ENCODE measurements around the gene CELF2. TPM values are rescaled to one million over a fixed set of nuclear protein-coding genes. Genes with fewer than 3 reads are reported as not detected.

The CELF2 gene
- total RNA-seq, 4 donors from 2014 or later, result 30.0 to 56.6 (median 43.3) TPM

DNA sequence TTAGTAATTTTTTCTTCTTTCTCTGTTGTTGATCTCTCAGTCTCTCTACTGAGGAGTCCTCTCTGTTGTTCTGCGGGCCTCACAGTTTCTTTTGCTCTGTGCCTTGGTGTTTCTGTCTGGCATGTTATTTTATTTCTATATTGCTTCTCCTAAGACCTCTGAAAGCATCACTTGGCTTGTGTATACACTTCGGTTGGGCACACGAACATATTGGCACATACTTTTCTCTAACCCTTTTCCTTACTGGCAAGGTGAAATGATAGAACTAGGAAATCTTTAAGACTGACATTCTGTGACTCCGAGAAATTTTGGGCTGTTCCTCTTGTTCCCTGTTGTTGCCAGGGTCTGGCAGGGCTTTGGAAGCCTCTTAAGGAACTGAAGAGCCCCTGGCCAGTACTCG lies 148.9 kb downstream of the CELF2 start:
- DNase-seq (no peak), ATAC-seq (no peak)
- Histone ChIP-seq H3K27ac (peak overlapping the region in 3 of 4 donors; percentile 62 to 71 (median 69)), H3K27me3 (no peaks in the 10 kb centered on the region), H3K4me3 (peak overlapping the region in 3 of 4 donors; percentile 19 to 55 (median 45)), H3K9me3 (no peaks in the 10 kb centered on the region), H3K36me3 (no peaks in the 10 kb centered on the region), H3K4me1 (peaks cover 18 to 26% of the 10 kb centered on the region in 2 donors)
- in situ Hi-C loops (cut with MboI; ENCODE audit: low sequenced_read_pairs in 4 of 4) (no loop called here), intact Hi-C loops (cut with DNase I; ENCODE audit: low total_unique reads) (no loop called here)
- TF ChIP-seq, protein P1, sequence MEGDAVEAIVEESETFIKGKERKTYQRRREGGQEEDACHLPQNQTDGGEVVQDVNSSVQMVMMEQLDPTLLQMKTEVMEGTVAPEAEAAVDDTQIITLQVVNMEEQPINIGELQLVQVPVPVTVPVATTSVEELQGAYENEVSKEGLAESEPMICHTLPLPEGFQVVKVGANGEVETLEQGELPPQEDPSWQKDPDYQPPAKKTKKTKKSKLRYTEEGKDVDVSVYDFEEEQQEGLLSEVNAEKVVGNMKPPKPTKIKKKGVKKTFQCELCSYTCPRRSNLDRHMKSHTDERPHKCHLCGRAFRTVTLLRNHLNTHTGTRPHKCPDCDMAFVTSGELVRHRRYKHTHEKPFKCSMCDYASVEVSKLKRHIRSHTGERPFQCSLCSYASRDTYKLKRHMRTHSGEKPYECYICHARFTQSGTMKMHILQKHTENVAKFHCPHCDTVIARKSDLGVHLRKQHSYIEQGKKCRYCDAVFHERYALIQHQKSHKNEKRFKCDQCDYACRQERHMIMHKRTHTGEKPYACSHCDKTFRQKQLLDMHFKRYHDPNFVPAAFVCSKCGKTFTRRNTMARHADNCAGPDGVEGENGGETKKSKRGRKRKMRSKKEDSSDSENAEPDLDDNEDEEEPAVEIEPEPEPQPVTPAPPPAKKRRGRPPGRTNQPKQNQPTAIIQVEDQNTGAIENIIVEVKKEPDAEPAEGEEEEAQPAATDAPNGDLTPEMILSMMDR (IDR thresholded peaks at IDR 0.05 in 4 of 5, conservative IDR thresholded peaks at IDR 0.05 in 1 of 5), result no peak
- TF ChIP-seq POLR2A (IDR thresholded peaks at IDR 0.05), result no peak

DNA sequence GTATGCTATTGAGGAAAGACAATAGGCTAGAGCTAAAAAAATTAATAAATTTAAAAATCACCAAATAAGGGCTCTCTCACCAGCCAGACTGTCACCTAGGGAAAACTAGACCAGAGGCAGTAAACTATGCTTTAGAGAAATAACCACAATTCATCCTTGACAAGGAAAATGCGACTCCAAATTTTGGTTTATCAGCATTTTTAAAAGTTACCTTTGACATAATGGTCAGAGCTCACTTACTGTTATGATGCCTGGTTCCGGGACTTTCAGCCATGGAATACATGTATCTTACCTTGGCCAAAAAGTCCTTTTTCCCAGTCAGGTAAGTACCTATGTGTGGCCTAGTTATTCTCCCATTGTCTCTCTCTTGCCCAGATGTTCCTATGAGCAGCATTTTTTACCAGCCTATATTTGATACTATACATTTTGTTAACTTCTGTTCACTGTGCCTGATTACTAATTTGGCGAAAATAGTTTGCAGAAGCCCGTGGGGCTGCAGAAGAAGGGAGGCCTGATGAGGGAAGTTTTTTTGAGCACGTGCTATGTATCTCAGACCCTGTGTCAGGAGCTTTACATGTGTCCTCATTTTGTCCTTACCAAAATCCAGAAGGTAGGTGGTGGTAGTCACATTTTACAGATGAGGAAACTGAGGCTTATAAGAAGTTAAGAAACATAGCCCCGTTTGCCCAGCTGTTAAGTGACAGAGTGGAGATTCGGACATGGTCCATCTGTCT lies 149.7 kb downstream of the CELF2 start:
- intact Hi-C loops (cut with DNase I; ENCODE audit: low total_unique reads) (no loop called here), in situ Hi-C loops (cut with MboI; ENCODE audit: low sequenced_read_pairs in 4 of 4) (no loop called here)
- Histone ChIP-seq H3K36me3 (no peaks in the 10 kb centered on the region), H3K4me1 (peaks cover 18 to 23% of the 10 kb centered on the region in 2 donors), H3K27ac (no peak overlapping the region), H3K4me3 (peak overlapping the region in 1 of 4 donors; percentile 55), H3K9me3 (no peaks in the 10 kb centered on the region), H3K27me3 (no peaks in the 10 kb centered on the region)
- no peak for TF ChIP-seq POLR2A (IDR thresholded peaks at IDR 0.05)
- TF ChIP-seq, protein P1 (IDR thresholded peaks at IDR 0.05 in 4 of 5, conservative IDR thresholded peaks at IDR 0.05 in 1 of 5), result no peak
- ATAC-seq (no peak), DNase-seq (no peak)

DNA sequence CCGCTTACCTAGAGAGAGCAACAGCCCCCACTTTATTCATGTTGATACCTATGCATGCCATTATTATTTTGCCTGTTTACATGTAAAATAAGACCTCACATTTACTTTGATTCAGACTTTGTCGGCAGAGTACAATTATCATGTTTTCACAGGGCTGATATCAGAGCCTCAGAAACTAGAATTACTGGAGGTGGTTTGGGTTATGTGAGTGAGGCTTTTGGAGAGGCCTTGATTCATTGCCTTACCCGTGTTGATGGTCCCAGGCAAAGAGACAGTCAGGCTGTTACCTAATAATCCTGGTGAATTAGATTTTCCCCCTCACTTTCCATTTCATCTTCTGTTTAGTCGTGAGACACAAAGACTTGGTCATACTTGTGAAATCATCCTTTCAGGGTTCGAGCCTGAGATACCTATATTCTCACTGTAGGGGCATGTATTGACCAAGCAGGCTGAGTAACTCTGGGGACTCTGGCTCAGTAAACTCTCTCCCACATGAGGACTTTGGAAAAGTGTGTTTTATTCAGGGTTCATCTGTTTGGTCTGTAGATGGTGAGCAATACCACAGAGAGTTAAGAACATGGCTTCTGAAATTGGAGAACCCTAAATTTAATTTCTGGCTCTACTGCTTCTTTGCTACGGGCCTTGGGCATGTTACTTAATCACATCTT lies 150.9 kb downstream of the CELF2 start:
- Histone ChIP-seq H3K4me1 (peaks cover 13 to 17% of the 10 kb centered on the region in 2 donors), H3K4me3 (no peak overlapping the region), H3K27ac (no peak overlapping the region), H3K27me3 (no peaks in the 10 kb centered on the region), H3K36me3 (no peaks in the 10 kb centered on the region), H3K9me3 (no peaks in the 10 kb centered on the region)
- ATAC-seq (no peak), DNase-seq (no peak)
- intact Hi-C loops (cut with DNase I; ENCODE audit: low total_unique reads) (no loop called here), in situ Hi-C loops (cut with MboI; ENCODE audit: low sequenced_read_pairs in 4 of 4) (no loop called here)
- no peak for TF ChIP-seq POLR2A (IDR thresholded peaks at IDR 0.05)
- TF ChIP-seq, protein P1 (IDR thresholded peaks at IDR 0.05 in 4 of 5, conservative IDR thresholded peaks at IDR 0.05 in 1 of 5), result no peak

DNA sequence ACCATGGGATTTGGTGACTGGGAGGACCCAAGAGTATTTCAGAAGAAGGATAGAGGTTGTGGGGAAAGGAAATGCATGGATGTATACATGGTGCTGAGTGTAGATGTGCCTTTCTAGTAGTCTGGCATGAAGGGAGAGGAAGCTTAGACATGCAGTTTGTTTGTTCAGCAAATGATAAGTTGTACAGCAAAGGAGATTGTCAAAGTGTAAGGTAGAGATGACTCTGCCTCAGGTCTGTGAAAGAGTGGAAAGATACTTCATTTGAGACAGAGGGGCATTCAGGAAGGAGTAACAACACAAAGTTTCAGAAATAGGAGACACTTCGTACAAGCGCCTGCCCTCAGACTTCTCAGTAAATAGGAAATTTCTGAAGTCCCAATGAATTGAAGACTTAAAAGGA lies 152.3 kb downstream of the CELF2 start:
- ATAC-seq (no peak), DNase-seq (no peak)
- no peaks in the 10 kb centered on the region for H3K36me3 ChIP-seq
- H3K4me1 ChIP-seq, result peaks cover 0 to 3% of the 10 kb centered on the region in 2 donors
- H3K27me3 ChIP-seq, result no peaks in the 10 kb centered on the region
- in situ Hi-C loops (cut with MboI; ENCODE audit: low sequenced_read_pairs in 4 of 4) (no loop called here), intact Hi-C loops (cut with DNase I; ENCODE audit: low total_unique reads) (no loop called here)
- H3K9me3 ChIP-seq, result no peaks in the 10 kb centered on the region
- H3K27ac ChIP-seq, result peak overlapping the region in 1 of 4 donors; percentile 6
- no peak for TF ChIP-seq POLR2A (IDR thresholded peaks at IDR 0.05)
- TF ChIP-seq, protein P1 (IDR thresholded peaks at IDR 0.05 in 4 of 5, conservative IDR thresholded peaks at IDR 0.05 in 1 of 5), result no peak
- no peak overlapping the region for H3K4me3 ChIP-seq
